ENCODE results near the gene PRKCA. TPM values are rescaled to one million over a fixed set of nuclear protein-coding genes. Genes with fewer than 3 reads are reported as not detected.

The PRKCA gene
- total RNA-seq, 1 donor from 2014 or later, result 2.2 TPM

DNA sequence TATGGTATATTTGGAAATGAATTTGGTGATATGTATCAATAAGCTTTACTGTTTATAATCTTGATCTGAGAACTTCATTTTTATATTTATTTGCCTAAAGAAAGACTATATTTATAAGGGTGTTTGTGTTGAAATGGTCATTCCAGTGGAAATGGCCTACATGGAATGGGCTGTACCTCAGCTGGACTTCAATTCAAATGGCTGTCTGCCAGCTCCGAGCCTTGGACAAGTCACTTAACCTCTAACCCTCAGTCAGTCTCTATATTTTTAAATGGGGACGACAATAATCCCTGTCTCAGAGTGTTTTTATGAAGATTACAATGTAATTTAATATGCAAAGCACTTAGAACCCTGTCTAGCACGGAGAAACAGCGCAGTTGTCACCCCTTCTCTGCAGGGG, 271.7 kb downstream of the PRKCA start:
- Mint-ChIP-seq H3K36me3 (ENCODE audit: low read depth) (no peaks in the 10 kb centered on the region), H3K27me3 (no peaks in the 10 kb centered on the region), H3K4me1 (no peaks in the 10 kb centered on the region), H3K27ac (no peak overlapping the region), H3K4me3 (no peak overlapping the region), H3K9me3 (peaks cover 2% of the 10 kb centered on the region)
- POLR2A ChIA-PET, result no interaction called here
- TF ChIP-seq, protein P1, sequence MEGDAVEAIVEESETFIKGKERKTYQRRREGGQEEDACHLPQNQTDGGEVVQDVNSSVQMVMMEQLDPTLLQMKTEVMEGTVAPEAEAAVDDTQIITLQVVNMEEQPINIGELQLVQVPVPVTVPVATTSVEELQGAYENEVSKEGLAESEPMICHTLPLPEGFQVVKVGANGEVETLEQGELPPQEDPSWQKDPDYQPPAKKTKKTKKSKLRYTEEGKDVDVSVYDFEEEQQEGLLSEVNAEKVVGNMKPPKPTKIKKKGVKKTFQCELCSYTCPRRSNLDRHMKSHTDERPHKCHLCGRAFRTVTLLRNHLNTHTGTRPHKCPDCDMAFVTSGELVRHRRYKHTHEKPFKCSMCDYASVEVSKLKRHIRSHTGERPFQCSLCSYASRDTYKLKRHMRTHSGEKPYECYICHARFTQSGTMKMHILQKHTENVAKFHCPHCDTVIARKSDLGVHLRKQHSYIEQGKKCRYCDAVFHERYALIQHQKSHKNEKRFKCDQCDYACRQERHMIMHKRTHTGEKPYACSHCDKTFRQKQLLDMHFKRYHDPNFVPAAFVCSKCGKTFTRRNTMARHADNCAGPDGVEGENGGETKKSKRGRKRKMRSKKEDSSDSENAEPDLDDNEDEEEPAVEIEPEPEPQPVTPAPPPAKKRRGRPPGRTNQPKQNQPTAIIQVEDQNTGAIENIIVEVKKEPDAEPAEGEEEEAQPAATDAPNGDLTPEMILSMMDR (IDR thresholded peaks at IDR 0.05), result no peak
- ATAC-seq (ENCODE audit: low read depth) (no peak), DNase-seq (no peak)
- intact Hi-C loops (cut with micrococcal nuclease), result no loop called here
- CTCF ChIA-PET, result no interaction called here

DNA sequence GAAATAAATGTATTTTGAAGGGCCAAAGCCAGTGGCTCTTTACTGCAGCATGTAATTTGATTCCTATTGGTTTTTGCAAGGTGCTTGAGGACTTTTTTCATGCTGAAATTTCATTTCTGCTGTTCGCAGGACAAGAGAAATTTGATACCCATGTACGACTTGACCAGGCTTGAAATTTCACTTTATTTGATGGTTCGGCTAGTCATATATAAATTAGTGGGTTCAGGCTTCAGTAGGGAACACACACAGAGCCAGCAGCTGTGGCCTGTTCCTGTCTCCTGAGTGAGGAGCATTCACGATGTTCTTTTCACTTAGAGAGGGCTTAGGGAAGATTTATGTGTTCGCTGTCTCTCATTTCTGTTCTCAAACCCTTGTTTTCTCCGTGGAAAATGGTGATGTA, 274.1 kb downstream of the PRKCA start:
- CTCF ChIA-PET, result interaction anchor here (1.8 kb wide), 1 partner anchor 9 kb away, joined by 5 read pairs; no protein-coding TSS in a partner anchor
- ATAC-seq (ENCODE audit: low read depth), result no peak
- POLR2A ChIA-PET, result no interaction called here
- no peak for DNase-seq
- intact Hi-C loops (cut with micrococcal nuclease), result no loop called here
- H3K4me1 Mint-ChIP-seq, result no peaks in the 10 kb centered on the region
- no peak overlapping the region for H3K27ac Mint-ChIP-seq
- no peaks in the 10 kb centered on the region for H3K36me3 Mint-ChIP-seq (ENCODE audit: low read depth)
- H3K4me3 Mint-ChIP-seq, result no peak overlapping the region
- no peaks in the 10 kb centered on the region for H3K9me3 Mint-ChIP-seq
- TF ChIP-seq, protein P1 (IDR thresholded peaks at IDR 0.05), result no peak
- no peaks in the 10 kb centered on the region for H3K27me3 Mint-ChIP-seq

GRCh38 chr17:66577041-66577440, 274.6 kb downstream of the PRKCA start:
- Mint-ChIP-seq H3K4me1 (no peaks in the 10 kb centered on the region), H3K4me3 (no peak overlapping the region), H3K27ac (no peak overlapping the region), H3K27me3 (no peaks in the 10 kb centered on the region), H3K36me3 (ENCODE audit: low read depth) (no peaks in the 10 kb centered on the region), H3K9me3 (no peaks in the 10 kb centered on the region)
- TF ChIP-seq, protein P1 (IDR thresholded peaks at IDR 0.05), result no peak
- POLR2A ChIA-PET, result no interaction called here
- no peak for DNase-seq
- intact Hi-C loops (cut with micrococcal nuclease), result no loop called here
- no peak for ATAC-seq (ENCODE audit: low read depth)
- CTCF ChIA-PET, result interaction anchor here (1.8 kb wide), 1 partner anchor 10 kb away, joined by 5 read pairs; no protein-coding TSS in a partner anchor

DNA sequence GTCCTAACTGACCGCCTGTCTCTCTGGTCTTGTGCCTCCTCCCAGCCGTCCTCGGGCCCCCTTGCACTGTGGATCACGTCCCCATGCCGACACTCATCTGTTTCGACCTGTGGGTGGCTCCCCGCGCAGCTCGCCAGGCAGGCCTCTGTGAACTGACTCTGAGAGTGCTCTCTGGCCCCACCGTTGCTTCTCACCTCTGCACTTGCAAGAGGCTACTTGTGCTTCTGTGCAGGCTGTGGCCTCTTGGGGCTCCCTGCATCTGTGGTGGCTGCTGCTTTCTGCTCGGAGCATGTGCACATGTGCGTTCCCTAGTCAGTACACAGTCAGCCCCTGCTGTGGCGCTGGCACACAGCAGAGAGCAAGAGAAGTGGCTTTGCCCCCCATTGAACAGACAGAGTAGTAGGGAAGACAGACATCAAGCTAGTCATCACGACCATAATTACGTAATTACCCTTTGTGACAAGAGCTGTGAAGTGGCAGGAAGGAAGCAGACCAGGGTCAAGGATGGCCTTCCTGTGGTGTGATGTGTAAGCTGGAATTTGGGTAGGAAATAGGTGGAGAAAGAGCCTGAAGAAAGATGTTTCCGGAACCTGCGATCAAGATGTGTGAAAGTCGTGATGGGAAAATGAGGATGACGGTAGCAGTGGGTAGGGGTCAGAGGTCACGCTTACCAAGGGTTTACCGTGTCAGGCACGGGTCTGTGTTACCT, 276.5 kb downstream of the PRKCA start:
- ChIA-PET CTCF (no interaction called here), POLR2A (no interaction called here)
- Mint-ChIP-seq H3K27me3 (no peaks in the 10 kb centered on the region), H3K4me3 (no peak overlapping the region), H3K4me1 (no peaks in the 10 kb centered on the region), H3K27ac (no peak overlapping the region), H3K9me3 (peaks cover 6% of the 10 kb centered on the region), H3K36me3 (ENCODE audit: low read depth) (no peaks in the 10 kb centered on the region)
- ATAC-seq (ENCODE audit: low read depth) (no peak), DNase-seq (no peak)
- intact Hi-C loops (cut with micrococcal nuclease), result no loop called here
- TF ChIP-seq, protein P1 (IDR thresholded peaks at IDR 0.05), result no peak

DNA sequence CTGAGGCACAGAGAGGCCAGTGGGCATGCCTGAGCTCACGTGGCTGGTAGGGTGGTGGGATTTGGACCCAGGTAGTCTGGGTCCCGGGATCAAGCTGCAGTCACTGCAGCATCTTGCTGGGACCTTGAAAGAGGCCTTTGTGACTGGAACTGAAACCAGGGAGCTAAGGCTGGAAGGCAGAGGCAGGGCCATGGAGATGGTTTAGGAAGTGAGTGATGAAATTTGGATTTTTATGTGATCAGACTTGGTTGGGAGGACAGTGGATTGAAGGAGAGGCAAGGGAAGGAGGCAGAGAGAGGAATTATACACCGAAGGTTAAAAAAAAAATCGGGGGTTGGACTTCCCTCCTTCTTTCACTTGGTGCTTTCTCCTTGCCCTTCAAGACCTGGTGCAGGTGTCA, 277.1 kb downstream of the PRKCA start:
- DNase-seq, result no peak
- no peaks in the 10 kb centered on the region for H3K27me3 Mint-ChIP-seq
- POLR2A ChIA-PET, result no interaction called here
- H3K9me3 Mint-ChIP-seq, result peaks cover 6% of the 10 kb centered on the region
- H3K27ac Mint-ChIP-seq, result no peak overlapping the region
- H3K36me3 Mint-ChIP-seq (ENCODE audit: low read depth), result no peaks in the 10 kb centered on the region
- CTCF ChIA-PET, result no interaction called here
- no peak overlapping the region for H3K4me3 Mint-ChIP-seq
- intact Hi-C loops (cut with micrococcal nuclease), result no loop called here
- ATAC-seq (ENCODE audit: low read depth), result no peak
- H3K4me1 Mint-ChIP-seq, result no peaks in the 10 kb centered on the region
- TF ChIP-seq, protein P1 (IDR thresholded peaks at IDR 0.05), result no peak
